ENCODE measurements around the gene ANAPC10. TPM values are rescaled to one million over a fixed set of nuclear protein-coding genes. Genes with fewer than 3 reads are reported as not detected.
A peak's percentile ranks its signal among the peaks of the same experiment; 100 is the strongest.
"Not testable (repeated sequence)": the region's sequence is repeated elsewhere in the genome, so short reads cannot be mapped to it uniquely, and the experiment has no call there.

The ANAPC10 gene
- total RNA-seq, 1 donor from 2014 or later: 21.0 TPM

DNA sequence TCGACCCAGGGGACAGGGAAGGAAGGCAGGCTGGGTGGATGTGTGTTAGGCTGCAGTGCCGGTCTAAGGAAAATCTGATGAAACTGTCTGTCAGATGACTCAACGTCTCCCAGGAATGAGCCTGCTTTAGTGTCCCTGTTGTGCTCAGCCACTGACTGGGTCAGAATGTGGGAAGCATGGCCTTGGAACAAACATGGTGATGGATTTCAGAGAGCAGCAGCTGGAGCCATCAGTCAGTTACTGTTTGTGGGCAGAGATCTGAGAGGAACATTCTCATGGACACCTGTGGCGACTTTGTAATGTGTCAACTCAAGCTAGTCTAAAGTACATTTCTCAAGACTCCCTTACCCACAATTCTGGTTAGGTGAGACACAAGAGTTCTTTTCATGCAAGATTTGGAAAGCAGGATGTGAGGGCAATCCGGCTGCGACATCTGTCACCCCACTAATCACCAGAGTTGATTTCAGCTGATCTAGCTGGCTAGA is 63.2 kb downstream of the ANAPC10 start:
- Mint-ChIP-seq H3K9me3 (peaks cover 7% of the 10 kb centered on the region), H3K27me3 (no peaks in the 10 kb centered on the region), H3K36me3 (peaks cover 28% of the 10 kb centered on the region), H3K4me1 (ENCODE audit: unreplicated experiment) (no peaks in the 10 kb centered on the region), H3K27ac (no peak overlapping the region), H3K4me3 (no peak overlapping the region)
- TF ChIP-seq, protein P1, sequence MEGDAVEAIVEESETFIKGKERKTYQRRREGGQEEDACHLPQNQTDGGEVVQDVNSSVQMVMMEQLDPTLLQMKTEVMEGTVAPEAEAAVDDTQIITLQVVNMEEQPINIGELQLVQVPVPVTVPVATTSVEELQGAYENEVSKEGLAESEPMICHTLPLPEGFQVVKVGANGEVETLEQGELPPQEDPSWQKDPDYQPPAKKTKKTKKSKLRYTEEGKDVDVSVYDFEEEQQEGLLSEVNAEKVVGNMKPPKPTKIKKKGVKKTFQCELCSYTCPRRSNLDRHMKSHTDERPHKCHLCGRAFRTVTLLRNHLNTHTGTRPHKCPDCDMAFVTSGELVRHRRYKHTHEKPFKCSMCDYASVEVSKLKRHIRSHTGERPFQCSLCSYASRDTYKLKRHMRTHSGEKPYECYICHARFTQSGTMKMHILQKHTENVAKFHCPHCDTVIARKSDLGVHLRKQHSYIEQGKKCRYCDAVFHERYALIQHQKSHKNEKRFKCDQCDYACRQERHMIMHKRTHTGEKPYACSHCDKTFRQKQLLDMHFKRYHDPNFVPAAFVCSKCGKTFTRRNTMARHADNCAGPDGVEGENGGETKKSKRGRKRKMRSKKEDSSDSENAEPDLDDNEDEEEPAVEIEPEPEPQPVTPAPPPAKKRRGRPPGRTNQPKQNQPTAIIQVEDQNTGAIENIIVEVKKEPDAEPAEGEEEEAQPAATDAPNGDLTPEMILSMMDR (conservative IDR thresholded peaks at IDR 0.05): no peak
- DNase-seq (ENCODE audit: extremely low spot score, unreplicated experiment): no peak

DNA sequence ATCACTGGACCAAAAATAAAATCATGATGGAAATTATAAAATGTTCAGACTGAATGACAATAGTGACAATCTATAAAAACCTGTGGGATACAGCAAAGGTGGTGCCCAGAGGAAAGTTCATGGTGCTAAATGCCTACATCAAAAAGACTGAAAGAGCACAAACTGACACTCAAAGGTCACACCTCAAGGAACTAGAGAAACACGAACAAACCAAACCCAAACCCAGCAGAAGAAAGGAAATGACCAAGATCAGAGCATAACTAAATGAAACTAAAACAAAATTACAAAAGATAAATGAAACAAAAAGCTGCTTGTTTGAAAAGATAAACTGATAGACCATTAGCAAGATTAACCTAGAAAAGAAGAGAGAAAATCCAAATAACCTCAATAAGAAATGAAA is 78.7 kb downstream of the ANAPC10 start:
- peaks cover 17% of the 10 kb centered on the region for H3K9me3 Mint-ChIP-seq
- TF ChIP-seq, protein P1 (conservative IDR thresholded peaks at IDR 0.05): no peak
- H3K27ac Mint-ChIP-seq: no peak overlapping the region
- H3K27me3 Mint-ChIP-seq: no peaks in the 10 kb centered on the region
- peaks cover 18% of the 10 kb centered on the region for H3K36me3 Mint-ChIP-seq
- H3K4me1 Mint-ChIP-seq (ENCODE audit: unreplicated experiment): no peaks in the 10 kb centered on the region
- no peak overlapping the region for H3K4me3 Mint-ChIP-seq
- no peak for DNase-seq (ENCODE audit: extremely low spot score, unreplicated experiment)

DNA sequence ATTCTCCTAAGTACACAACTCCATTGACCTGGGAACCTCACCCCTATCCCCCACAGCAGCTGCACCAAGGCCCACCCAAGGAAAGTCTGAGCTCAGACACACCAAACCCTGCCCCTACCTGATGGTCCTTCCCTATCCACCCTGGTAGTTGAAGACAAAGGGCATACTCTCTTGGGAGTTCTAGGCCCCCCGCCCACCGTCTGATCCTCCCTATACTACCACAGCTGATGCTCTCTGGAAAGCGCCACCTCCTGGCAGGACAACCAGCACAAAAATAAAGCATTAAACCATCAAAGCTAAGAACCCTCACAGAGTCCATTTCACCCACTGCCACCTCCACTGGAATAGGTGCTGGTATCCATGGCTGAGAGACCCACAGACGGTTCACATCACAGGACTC is 83.6 kb downstream of the ANAPC10 start:
- H3K9me3 Mint-ChIP-seq: no peaks in the 10 kb centered on the region
- peaks cover 10% of the 10 kb centered on the region for H3K4me1 Mint-ChIP-seq (ENCODE audit: unreplicated experiment)
- H3K27me3 Mint-ChIP-seq: no peaks in the 10 kb centered on the region
- TF ChIP-seq, protein P1 (conservative IDR thresholded peaks at IDR 0.05): no peak
- H3K36me3 Mint-ChIP-seq: peaks cover 17% of the 10 kb centered on the region
- no peak overlapping the region for H3K27ac Mint-ChIP-seq
- no peak for DNase-seq (ENCODE audit: extremely low spot score, unreplicated experiment)
- H3K4me3 Mint-ChIP-seq: no peak overlapping the region

DNA sequence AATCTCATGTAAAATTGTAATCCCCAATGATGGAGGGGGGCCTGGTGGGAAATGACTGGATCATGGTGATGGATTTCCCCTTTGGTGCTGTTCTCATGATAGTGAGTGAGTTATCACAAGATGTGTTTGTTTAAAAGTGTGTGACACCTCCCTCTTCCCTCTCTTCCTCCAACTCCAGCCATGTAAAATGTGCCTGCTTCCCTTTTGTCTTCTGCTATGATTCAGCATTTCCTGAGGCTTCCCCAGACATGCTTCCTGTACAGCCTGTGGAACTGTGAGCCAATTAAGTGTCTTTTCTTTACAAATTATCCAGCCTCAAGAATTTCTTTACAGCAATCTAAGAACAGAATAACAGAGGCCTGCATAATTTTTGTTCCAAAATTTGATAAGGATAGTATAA is 85.2 kb downstream of the ANAPC10 start:
- H3K4me1 Mint-ChIP-seq (ENCODE audit: unreplicated experiment): peaks cover 10% of the 10 kb centered on the region
- H3K27ac Mint-ChIP-seq: peak overlapping the region; percentile 12
- TF ChIP-seq, protein P1 (conservative IDR thresholded peaks at IDR 0.05): no peak
- H3K4me3 Mint-ChIP-seq: no peak overlapping the region
- no peaks in the 10 kb centered on the region for H3K9me3 Mint-ChIP-seq
- H3K36me3 Mint-ChIP-seq: peaks cover 26% of the 10 kb centered on the region
- DNase-seq (ENCODE audit: extremely low spot score, unreplicated experiment): no peak
- no peaks in the 10 kb centered on the region for H3K27me3 Mint-ChIP-seq

DNA sequence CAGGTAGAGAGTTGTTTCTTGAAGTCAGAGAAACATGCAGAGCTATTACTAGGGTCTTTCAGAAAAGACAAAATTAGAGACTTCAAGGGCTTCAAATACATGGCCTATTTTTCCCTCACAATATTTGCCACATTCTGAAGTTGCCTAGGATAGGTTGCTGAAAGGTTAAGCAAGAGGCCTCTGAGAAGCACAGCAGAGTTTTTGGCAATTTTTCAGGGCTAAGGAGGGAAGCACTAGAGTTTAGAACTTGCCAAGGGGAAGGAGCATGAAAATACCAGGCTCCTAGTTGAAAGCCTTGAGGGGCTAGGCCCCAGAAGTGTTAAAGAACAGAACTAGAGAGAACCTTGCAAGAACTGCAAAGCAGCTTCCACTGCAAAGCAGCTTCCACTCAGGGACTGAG is 86.4 kb downstream of the ANAPC10 start:
- Mint-ChIP-seq H3K4me3 (no peak overlapping the region), H3K36me3 (peaks cover 32% of the 10 kb centered on the region), H3K9me3 (no peaks in the 10 kb centered on the region), H3K27ac (no peak overlapping the region), H3K4me1 (ENCODE audit: unreplicated experiment) (peaks cover 10% of the 10 kb centered on the region), H3K27me3 (no peaks in the 10 kb centered on the region)
- TF ChIP-seq, protein P1 (conservative IDR thresholded peaks at IDR 0.05): no peak
- no peak for DNase-seq (ENCODE audit: extremely low spot score, unreplicated experiment)

DNA sequence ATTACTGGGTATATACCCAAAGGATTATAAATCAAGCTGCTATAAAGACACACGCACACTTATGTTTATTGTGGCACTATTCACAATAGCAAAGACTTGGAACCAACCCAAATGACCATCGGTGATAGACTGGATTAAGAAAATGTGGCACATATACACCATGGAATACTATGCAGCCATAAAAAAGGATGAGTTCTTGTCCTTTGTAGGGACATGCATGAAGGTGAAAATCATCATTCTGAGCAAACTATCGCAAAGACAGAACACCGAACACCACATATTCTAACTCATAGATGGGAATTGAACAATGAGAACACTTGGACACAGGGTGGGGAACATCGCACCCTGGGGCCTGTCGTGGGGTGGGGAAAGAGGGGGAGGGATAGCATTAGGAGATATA is 87.7 kb downstream of the ANAPC10 start:
- H3K27ac Mint-ChIP-seq; H3K4me3 Mint-ChIP-seq; H3K27me3 Mint-ChIP-seq; H3K9me3 Mint-ChIP-seq; H3K4me1 Mint-ChIP-seq (ENCODE audit: unreplicated experiment); DNase-seq (ENCODE audit: extremely low spot score, unreplicated experiment): not testable (repeated sequence)
- peaks cover 35% of the 10 kb centered on the region for H3K36me3 Mint-ChIP-seq
